AG09309 (cell line): Measurements from ENCODE around the gene NRP1.
"Not testable (repeated sequence)": the region's sequence is repeated elsewhere in the genome, so short reads cannot be mapped to it uniquely, and the experiment has no call there.

Experiments used
- DNase-seq: peaks from one replicate; pipeline ENCODE4 v3.0.0-alpha.2; 2010; ENCODE audit warnings: low read depth
- H3K4me3 ChIP-seq: 2 replicates; pipeline ENCODE4 v1.5.1; 2011; ENCODE audit warnings: mild to moderate bottlenecking, low read depth, low read length, moderate library complexity; ENCODE audit not compliant: control insufficient read depth
- CTCF ChIP-seq: IDR thresholded peaks from 2 replicates; pipeline ENCODE4 v1.5.1; 2011; ENCODE audit warnings: mild to moderate bottlenecking, low read depth, low read length, inconsistent platforms; ENCODE audit not compliant: insufficient read depth, control insufficient read depth; ENCODE audit errors: missing control alignments

NRP1 gene

GRCh38 chr10:33306126-33306525 is 28.3 kb downstream of the NRP1 start:
- no peak for DNase-seq
- no peak overlapping the region for H3K4me3 ChIP-seq
- TF ChIP-seq CTCF: no peak

GRCh38 chr10:33304423-33305225 is 29.8 kb downstream of the NRP1 start:
- no peak for TF ChIP-seq CTCF
- DNase-seq: no peak
- no peak overlapping the region for H3K4me3 ChIP-seq

DNA sequence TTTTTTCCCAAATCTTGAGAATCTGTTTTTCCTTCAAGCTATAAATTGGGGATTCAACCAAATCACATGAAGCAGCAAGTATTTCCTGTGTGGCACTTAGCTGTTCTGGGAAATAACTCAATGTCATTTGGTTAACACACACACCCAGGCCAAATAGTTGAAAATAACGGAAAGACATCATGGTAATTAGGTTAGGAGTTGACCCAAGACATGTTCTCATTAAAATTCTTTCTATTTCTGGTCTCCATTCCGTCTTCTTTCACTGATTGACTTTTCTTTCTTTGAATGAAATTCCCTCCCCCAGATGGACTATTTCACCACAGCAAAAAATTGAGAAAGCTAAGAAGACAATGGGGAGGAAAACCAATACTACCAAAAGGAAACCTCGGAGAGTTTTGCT is 30.5 kb downstream of the NRP1 start:
- DNase-seq: no peak
- no peak overlapping the region for H3K4me3 ChIP-seq
- no peak for TF ChIP-seq CTCF

GRCh38 chr10:33302208-33302829 is 32.1 kb downstream of the NRP1 start:
- H3K4me3 ChIP-seq: no peak overlapping the region
- DNase-seq: no peak
- no peak for TF ChIP-seq CTCF

DNA sequence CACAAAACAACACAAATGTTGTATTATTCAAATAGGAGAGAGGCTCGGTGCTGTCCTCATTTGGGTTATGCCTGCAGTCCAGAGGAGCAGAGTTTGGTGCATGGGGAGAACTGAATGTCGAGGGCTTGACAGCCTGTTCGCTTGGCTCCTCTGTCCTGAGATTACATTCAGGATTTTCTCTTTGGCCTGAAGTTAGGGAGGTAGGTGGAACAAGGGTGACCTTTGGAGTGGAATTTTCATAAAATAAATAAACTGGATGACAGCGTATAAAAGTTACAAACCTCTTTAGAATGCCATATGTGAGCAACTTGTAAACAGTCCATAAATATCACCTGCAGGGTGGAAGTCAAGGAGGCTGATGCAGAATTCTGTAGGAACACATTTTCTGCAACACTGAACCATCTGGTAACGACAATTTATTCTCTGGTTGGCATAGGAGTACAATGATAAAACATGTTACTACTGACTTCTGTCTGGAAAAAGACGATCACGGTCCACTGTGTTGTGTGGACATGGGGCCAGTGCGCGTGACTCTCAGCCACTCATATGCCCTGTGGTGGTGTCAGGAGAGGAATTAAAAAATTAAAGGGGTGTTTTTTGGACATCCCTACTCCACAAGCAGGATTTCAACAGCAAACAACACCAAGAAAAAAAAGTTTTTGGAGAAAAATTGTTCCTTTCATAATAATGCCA is 33.2 kb downstream of the NRP1 start:
- DNase-seq: no peak
- no peak overlapping the region for H3K4me3 ChIP-seq
- no peak for TF ChIP-seq CTCF

DNA sequence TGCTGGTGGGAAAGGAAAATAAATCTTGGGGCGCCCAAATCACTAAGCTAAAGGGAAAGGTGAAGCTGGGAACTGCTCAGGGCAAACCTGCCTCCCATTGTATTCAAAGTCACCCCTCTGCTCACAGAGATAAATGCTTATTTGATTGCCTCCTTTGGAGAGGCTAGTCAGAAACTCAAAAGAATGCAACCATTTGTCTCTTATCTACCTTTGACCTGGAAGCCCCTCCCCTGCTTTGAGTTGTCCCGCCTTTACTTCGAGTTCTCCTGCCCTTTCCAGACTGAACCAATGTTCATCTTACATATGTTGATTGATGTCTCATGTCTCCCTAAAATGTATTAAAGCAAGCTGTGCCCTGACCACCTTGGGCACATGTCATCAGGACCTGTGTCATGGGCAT is 33.9 kb downstream of the NRP1 start:
- not testable (repeated sequence) for DNase-seq, H3K4me3 ChIP-seq

- TF ChIP-seq CTCF: no peak
- no peak overlapping the region for H3K4me3 ChIP-seq
- DNase-seq: no peak
These were observed 35.6 kb downstream of the NRP1 start for GRCh38 chr10:33298893-33299292.
